Neutrophil (primary cell): ENCODE measurements around the gene TNFRSF25.

Source experiments
- H3K27ac ChIP-seq: fragments of 200-600 bp; sonication (generic); 2 replicates; pipeline ENCODE4 v1.5.1; 2016; ENCODE audit warnings: mild to moderate bottlenecking, moderate library complexity
- H3K27me3 ChIP-seq: fragments of 200-600 bp; sonication (generic); 2 replicates; pipeline ENCODE4 v1.6.0; 2016; ENCODE audit warnings: mild to moderate bottlenecking
- H3K36me3 ChIP-seq: fragments of 200-600 bp; sonication (generic); 2 replicates; pipeline ENCODE4 v1.5.1; 2017
- H3K4me1 ChIP-seq, 2 experiments: fragments of 200-600 bp in 1 of 2; sonication (generic) in 1 of 2; 1 replicate in 1 of 2; 2 replicates in 1 of 2; pipeline versions ENCODE4 v1.5.1 to v1.6.1; 2013 to 2016; ENCODE audit warnings: low read depth in 1 of 2, low read length in 1 of 2, mild to moderate bottlenecking in 1 of 2, moderate library complexity in 1 of 2; ENCODE audit not compliant: control insufficient read depth in 1 of 2, insufficient read depth in 1 of 2
- H3K4me3 ChIP-seq, 2 experiments: fragments of 200-600 bp in 1 of 2; sonication (generic) in 1 of 2; 1 replicate in 1 of 2; 2 replicates in 1 of 2; pipeline ENCODE4 v1.5.1; 2013 to 2016; ENCODE audit warnings: low read depth in 1 of 2, low read length in 1 of 2, mild to moderate bottlenecking in 1 of 2, moderate library complexity in 1 of 2
- H3K9me3 ChIP-seq: fragments of 200-600 bp; sonication (generic); 2 replicates; pipeline ENCODE4 v1.5.1; 2016
- CTCF ChIP-seq: fragments of 200-600 bp; sonication (generic); IDR thresholded peaks from 2 replicates; pipeline ENCODE4 v1.5.1; 2016; ENCODE audit warnings: antibody characterized with exemption

Gene TNFRSF25

DNA sequence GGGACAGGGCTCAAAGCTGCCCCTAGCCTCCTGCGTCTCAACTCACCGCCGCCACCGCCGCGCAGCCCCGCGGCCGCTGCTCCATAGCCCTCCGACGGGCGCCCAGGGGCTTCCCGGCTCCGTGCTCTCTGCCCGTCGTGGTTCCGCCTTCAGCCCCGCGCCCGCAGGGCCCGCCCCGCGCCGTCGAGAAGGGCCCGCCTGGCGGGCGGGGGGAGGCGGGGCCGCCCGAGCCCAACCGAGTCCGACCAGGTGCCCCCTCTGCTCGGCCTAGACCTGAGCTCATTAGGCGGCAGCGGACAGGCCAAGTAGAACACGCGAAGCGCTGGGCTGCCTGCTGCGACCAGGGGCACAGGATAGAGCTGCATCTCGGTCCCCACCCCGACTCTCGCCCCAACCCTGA, at the start of gene TNFRSF25:
Gene TNFRSF25, minus strand, starts transcription at position 151 of the 400 bp plus-strand sequence. Its CDS starts 66 bp downstream, at position 85.
- H3K27ac ChIP-seq = no peak within 1 kb of the TSS
- H3K4me3 ChIP-seq = no peak within 1 kb of the TSS
- H3K27me3 ChIP-seq = peaks cover 63% of the 10 kb centered on the region
- H3K36me3 ChIP-seq = no peaks in the 10 kb centered on the region
- H3K4me1 ChIP-seq = no peaks in the 10 kb centered on the region
- no peaks in the 10 kb centered on the region for H3K9me3 ChIP-seq
- no peak for TF ChIP-seq CTCF

DNA sequence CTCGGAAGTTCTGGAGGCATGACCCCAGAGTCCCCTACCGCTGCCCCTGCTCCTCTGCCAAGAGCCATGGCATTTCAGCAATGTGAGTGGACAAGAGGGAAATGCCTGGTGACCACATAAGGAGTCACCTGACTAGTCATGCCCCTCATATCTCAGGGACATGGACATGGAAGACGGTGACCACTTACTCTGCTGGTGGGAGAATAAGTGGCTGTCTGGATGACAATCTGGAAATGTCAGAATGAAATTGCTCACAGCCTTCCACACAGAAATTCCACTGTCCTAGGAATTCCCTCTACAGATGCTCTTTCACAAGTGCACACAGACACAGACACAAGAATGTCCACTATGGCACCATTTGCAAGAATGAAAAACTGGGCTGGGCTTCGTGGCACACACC, 49.8 kb upstream of the TNFRSF25 start:
- Histone ChIP-seq H3K4me3 (no peak overlapping the region), H3K4me1 (no peaks in the 10 kb centered on the region), H3K36me3 (no peaks in the 10 kb centered on the region), H3K27me3 (no peaks in the 10 kb centered on the region), H3K9me3 (no peaks in the 10 kb centered on the region), H3K27ac (no peak overlapping the region)
- no peak for TF ChIP-seq CTCF

DNA sequence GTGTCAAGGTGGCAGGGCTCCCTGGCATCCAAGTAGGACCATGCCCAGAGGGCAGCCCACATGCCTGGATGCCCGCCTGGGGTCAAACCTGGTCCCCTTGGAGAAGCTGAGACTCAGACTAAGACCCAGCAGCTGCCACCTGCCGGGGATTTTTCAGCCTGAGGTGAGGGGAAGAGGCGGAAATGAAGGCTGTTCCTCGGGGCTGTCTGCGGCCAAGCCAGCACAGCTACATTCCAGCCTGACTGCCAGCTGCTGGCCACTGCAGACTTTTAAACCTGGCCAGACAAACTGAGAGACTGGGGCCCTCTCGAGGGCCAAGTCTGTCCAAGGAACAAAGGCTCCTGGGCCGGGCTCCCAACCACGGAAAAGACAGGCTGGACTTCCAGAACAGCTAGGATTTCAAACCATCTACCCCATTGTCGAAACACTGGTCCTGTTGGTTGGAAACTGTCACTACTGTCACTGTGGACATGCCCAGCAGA, 47.4 kb upstream of the TNFRSF25 start:
- TF ChIP-seq CTCF = no peak
- no peak overlapping the region for H3K27ac ChIP-seq

GRCh38 chr1:6512908-6513280, 46.9 kb upstream of the TNFRSF25 start:
- no peaks in the 10 kb centered on the region for H3K36me3 ChIP-seq
- H3K4me3 ChIP-seq = no peak overlapping the region
- no peaks in the 10 kb centered on the region for H3K9me3 ChIP-seq
- H3K27me3 ChIP-seq = peaks cover 8% of the 10 kb centered on the region
- no peak for TF ChIP-seq CTCF
- H3K27ac ChIP-seq = no peak overlapping the region
- H3K4me1 ChIP-seq = no peaks in the 10 kb centered on the region

More for the DNA sequence above, 47.4 kb upstream of the TNFRSF25 start:
- Histone ChIP-seq H3K4me3 (no peak overlapping the region), H3K27me3 (peaks cover 8% of the 10 kb centered on the region), H3K36me3 (no peaks in the 10 kb centered on the region), H3K9me3 (no peaks in the 10 kb centered on the region), H3K4me1 (no peaks in the 10 kb centered on the region)

- H3K4me1 ChIP-seq = no peaks in the 10 kb centered on the region
- H3K36me3 ChIP-seq = no peaks in the 10 kb centered on the region
- H3K27ac ChIP-seq = no peak overlapping the region
- H3K9me3 ChIP-seq = no peaks in the 10 kb centered on the region
- no peak for TF ChIP-seq CTCF
- H3K27me3 ChIP-seq = peaks cover 8% of the 10 kb centered on the region
- H3K4me3 ChIP-seq = no peak overlapping the region
Observed at GRCh38 chr1:6512245-6512907, 46.4 kb upstream of the TNFRSF25 start.
